PFSK-1 (cell line): ENCODE data around the gene TNFAIP8.

Experiments
- POLR2AphosphoS5 ChIP-seq: IDR thresholded peaks from 2 replicates; pipeline ENCODE4 v1.6.1; 2012; ENCODE audit warnings: low read depth, mild to moderate bottlenecking, control low read depth, low read length, moderate library complexity
- TAF1 ChIP-seq: IDR thresholded peaks from 2 replicates; pipeline ENCODE4 v1.6.1; 2012; ENCODE audit warnings: low read length, control low read depth, borderline replicate concordance; ENCODE audit not compliant: insufficient read depth
- TF ChIP-seq, protein P1 (sequence below), 2 experiments: IDR thresholded peaks; 2 replicates each; pipeline versions ENCODE4 v1.6.1 to v1.8.0; 2011 to 2012; ENCODE audit warnings: low read depth in 2 of 2, low read length in 2 of 2, control low read depth in 1 of 2, inconsistent platforms in 1 of 2, mild to moderate bottlenecking in 1 of 2, moderate library complexity in 1 of 2; ENCODE audit not compliant: insufficient read depth in 1 of 2

DNA sequence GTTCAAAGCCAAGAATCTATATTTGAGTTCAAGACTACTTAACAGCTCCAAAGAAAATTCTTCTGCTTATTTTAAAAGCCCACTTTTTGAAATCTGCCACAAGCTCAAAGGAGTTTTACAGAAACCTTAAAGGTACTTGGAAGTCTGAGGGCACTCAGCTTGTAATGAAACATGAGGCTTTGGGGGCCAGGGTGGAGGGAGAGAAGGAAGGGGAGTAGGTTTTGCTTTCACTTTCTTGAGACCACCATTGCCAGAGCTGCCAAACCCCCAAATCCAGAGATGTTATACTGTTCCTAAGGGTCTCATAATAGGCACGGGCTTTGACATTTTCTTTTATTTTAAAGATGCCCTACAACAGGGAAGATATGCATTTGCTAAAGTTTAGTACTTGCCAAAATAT lies 42.6 kb upstream of the TNFAIP8 start:
- TF ChIP-seq POLR2AphosphoS5: no peak
- no peak for TF ChIP-seq TAF1
- TF ChIP-seq, protein P1, sequence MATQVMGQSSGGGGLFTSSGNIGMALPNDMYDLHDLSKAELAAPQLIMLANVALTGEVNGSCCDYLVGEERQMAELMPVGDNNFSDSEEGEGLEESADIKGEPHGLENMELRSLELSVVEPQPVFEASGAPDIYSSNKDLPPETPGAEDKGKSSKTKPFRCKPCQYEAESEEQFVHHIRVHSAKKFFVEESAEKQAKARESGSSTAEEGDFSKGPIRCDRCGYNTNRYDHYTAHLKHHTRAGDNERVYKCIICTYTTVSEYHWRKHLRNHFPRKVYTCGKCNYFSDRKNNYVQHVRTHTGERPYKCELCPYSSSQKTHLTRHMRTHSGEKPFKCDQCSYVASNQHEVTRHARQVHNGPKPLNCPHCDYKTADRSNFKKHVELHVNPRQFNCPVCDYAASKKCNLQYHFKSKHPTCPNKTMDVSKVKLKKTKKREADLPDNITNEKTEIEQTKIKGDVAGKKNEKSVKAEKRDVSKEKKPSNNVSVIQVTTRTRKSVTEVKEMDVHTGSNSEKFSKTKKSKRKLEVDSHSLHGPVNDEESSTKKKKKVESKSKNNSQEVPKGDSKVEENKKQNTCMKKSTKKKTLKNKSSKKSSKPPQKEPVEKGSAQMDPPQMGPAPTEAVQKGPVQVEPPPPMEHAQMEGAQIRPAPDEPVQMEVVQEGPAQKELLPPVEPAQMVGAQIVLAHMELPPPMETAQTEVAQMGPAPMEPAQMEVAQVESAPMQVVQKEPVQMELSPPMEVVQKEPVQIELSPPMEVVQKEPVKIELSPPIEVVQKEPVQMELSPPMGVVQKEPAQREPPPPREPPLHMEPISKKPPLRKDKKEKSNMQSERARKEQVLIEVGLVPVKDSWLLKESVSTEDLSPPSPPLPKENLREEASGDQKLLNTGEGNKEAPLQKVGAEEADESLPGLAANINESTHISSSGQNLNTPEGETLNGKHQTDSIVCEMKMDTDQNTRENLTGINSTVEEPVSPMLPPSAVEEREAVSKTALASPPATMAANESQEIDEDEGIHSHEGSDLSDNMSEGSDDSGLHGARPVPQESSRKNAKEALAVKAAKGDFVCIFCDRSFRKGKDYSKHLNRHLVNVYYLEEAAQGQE (IDR thresholded peaks at IDR 0.05; ENCODE audit: insufficient read depth in 1 of 2, low read depth in 2 of 2, low read length in 2 of 2): no peak
